Stomach (tissue), 4 donors: ENCODE data around the gene HIPK4.

ENCODE experiments used
- CTCF ChIP-seq, 7 experiments: fragments of 450-650 bp in 4 of 7; fragments of 200-600 bp in 3 of 7; sonication (generic) in 3 of 7; IDR thresholded peaks; one replicate each; pipeline ENCODE4 v1.5.1; 2016 to 2019; ENCODE audit warnings: antibody characterized with exemption in 7 of 7, control low read depth in 2 of 7, mild to moderate bottlenecking in 1 of 7
- POLR2A ChIP-seq, 4 donors: fragments of 450-650 bp; IDR thresholded peaks; one replicate each; pipeline ENCODE4 v1.6.1; 2016; ENCODE audit warnings: antibody characterized with exemption in 4 of 4, control low read depth in 2 of 4, mild to moderate bottlenecking in 1 of 4, moderate library complexity in 1 of 4

DNA sequence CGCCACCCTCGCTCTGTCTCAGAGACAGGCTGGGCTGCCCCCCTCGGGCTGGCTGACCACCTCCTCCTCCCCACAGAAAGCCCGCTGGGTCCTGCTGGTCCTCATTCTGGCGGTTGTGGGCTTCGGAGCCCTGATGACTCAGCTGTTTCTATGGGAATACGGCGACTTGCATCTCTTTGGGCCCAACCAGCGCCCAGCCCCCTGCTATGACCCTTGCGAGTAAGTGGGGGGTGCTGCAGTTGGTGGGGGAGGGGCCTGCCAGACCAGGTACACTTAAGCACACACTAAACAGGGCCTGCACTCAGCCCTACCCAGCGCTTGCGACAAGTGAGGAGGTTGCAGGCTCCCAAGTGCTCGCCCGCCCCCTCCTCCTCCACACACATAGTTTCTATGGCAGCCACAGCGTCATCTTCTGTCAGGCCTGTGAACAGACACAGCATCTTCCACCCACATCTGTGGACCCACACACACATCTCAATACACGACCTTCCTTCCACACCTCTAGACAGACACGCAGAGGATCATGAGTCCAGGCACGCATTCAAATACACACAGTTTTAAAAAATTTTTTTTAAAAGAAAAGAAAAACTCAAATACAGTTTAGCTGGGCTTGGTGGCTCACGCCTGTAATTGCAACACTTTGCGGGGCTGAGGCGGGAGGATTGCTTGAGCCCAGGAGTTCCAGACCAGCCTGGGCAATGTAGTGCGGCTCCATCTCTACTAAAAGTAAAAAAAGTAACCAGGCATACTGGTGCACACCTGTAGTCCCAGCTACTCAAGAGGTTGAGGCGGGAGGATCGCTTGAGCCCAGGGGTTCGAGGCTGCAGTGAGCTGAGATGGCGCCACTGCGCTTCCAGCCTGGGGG is 23.1 kb downstream of the HIPK4 start:
- no peak for TF ChIP-seq POLR2A (IDR thresholded peaks at IDR 0.05)
- TF ChIP-seq CTCF (IDR thresholded peaks at IDR 0.05): no peak
